ENCODE results near the gene SHC2.

SHC2 gene

DNA sequence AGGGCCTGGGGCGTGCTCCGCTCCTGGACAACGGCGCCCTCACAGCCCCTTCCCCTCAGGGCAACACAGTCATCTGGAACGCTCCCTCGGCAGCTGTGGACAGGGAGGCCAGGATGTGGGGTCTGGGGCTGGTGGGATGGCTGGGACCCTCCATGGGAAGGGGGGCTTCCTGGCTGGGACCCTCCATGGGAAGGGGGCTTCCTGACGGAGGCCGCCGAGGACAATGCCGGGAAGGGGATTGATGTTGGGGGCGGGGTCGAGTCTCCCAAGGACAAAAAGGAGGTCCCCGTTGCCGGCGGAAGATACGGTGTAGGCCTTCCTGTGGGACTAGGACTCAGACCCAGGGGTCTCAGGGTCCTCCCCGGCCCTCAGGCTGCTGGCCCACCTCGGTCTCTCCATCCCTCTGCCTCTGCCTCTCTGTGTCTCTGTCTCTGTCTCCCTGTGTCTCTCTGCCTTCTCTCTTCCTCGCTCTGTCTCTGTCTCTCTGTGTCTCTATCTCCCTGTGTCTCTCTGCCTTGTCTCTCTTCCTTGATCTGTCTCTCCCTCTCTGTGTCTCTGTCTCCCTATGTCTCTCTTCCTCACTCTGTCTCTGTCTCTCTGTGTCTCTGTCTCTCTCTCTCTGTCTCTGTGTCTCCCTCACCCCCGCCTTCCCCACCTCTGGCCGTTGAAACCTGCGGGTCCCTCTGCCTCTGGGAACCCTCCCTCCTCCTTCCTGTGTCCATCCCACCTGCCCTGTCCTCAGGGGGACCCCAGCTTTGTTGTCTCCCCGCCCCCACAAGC, 32.7 kb upstream of the SHC2 start:
- TF ChIP-seq, protein P1, sequence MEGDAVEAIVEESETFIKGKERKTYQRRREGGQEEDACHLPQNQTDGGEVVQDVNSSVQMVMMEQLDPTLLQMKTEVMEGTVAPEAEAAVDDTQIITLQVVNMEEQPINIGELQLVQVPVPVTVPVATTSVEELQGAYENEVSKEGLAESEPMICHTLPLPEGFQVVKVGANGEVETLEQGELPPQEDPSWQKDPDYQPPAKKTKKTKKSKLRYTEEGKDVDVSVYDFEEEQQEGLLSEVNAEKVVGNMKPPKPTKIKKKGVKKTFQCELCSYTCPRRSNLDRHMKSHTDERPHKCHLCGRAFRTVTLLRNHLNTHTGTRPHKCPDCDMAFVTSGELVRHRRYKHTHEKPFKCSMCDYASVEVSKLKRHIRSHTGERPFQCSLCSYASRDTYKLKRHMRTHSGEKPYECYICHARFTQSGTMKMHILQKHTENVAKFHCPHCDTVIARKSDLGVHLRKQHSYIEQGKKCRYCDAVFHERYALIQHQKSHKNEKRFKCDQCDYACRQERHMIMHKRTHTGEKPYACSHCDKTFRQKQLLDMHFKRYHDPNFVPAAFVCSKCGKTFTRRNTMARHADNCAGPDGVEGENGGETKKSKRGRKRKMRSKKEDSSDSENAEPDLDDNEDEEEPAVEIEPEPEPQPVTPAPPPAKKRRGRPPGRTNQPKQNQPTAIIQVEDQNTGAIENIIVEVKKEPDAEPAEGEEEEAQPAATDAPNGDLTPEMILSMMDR (IDR thresholded peaks at IDR 0.05; ENCODE audit: insufficient read depth, low read length, missing control alignments): no peak
- ChIA-PET POLR2A (no interaction called here), CTCF (interaction anchor here (3.7 to 7.1 kb wide), 2 partner anchors 12 to 17 kb away, joined by 24 to 88 read pairs; partner anchors contain the start of gene TPGS1)
- no peak for DNase-seq (ENCODE audit: low read depth, low spot score)
- no peak overlapping the region for H3K4me3 ChIP-seq (ENCODE audit: low read depth, low read length)

DNA sequence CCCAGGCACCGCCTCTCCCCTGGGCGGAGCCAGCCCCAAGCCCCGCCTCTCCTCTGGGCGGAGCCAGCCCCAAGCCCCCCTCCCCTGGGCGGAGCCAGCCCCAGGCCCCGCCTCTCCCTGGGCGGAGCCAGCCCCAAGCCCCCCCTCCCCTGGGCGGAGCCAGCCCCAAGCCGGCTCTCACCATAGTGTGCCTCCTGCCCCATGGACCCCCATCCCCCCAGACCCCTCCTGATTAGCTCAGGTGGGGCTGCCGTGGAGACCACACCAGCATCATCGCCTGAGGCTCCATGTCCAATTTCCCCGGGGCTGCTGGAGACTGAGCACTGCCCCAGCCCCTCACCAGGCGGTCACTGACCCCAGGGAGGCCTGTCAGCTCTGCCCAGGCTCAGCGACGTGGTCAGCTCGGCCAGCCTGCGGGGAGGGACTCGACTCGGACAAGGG, 31.3 kb upstream of the SHC2 start:
- no peak overlapping the region for H3K4me3 ChIP-seq (ENCODE audit: low read depth, low read length)
- ChIA-PET POLR2A (no interaction called here), CTCF (interaction anchor here (1.1 to 7.1 kb wide), 2 partner anchors 13 to 18 kb away, joined by 3 to 88 read pairs; partner anchors contain the start of gene TPGS1)
- TF ChIP-seq, protein P1 (IDR thresholded peaks at IDR 0.05; ENCODE audit: insufficient read depth, low read length, missing control alignments): no peak
- no peak for DNase-seq (ENCODE audit: low read depth, low spot score)

DNA sequence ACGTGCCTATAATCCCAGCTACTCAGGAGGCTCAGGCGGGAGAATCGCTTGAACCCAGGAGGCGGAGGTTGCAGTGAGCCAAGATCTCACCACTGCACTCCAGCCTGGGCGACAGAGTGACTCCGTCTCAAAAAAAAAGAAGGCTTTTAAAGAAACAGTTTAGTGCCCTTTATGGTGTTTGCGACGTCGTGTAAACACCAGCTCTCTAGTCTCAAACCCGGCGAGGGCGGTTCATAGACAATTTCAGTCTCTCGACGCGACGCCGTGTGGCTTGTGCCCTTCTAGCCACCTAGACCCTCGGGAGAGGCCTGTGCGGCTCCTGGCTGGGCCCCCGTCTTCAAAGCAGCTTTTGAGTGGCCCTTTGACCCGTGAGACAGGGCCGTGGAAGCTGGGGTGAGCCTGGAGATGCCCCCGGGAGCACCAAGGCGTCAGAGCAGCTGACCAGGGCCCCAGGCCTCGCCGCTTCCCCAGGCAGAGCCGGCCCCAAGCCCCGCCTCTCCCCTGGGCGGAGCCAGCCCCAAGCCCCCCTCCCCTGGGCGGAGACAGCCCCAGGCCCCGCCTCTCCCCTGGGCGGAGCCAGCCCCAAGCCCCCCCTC, 30.4 kb upstream of the SHC2 start:
- no peak for DNase-seq (ENCODE audit: low read depth, low spot score)
- ChIA-PET CTCF (interaction anchor here (1.4 to 7.1 kb wide), 2 partner anchors 14 to 19 kb away, joined by 7 to 88 read pairs; partner anchors contain the start of gene TPGS1), POLR2A (interaction anchor here (0.7 kb wide), 1 partner anchor 15 kb away, joined by 3 read pairs; no protein-coding TSS in a partner anchor)
- TF ChIP-seq, protein P1 (IDR thresholded peaks at IDR 0.05; ENCODE audit: insufficient read depth, low read length, missing control alignments): no peak
- H3K4me3 ChIP-seq (ENCODE audit: low read depth, low read length): no peak overlapping the region

DNA sequence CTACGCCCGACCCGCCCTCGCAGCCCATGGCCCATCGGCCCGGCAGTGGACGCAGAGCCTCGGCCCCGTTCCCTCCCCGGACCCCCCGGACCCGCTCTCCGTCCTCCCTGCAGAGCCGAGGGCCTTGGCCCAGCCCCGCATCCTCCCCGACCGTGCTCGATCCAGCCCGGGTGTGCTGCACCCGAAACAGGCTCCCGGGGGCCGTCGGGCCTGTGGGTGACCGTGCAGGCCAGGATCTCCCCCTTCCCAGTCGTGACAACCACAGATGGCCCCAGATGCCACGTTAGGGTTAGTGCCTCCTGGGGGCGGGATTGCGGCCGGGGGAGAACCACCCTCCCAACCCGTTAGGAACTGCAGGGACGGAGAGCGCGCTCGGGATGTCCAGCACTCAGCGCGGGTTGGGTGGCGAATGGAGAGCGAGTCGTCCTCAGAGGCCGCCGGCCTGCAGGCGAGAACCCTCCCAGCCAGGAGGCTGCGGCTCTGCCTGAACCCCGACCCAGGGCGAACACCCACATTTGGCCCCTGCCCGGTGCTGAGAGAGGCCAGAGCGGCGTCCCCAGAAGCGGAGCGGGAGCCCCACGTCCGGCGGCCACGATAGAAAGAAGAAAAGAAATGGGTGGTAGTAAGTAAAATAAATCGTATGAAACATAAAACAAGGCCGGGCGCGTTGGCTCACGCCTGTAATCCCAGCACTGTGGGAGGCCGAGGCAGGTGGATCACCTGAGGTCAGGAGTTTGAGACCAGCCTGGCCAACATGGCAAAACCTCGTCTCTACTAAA, 28.8 kb upstream of the SHC2 start:
- ChIA-PET POLR2A (interaction anchor here (0.6 to 1.6 kb wide), 4 partner anchors 11 to 80 kb away, joined by 3 to 12 read pairs (median 4); no protein-coding TSS in a partner anchor), CTCF (interaction anchor here (0.9 to 7.1 kb wide), 3 partner anchors 16 to 21 kb away, joined by 3 to 88 read pairs (median 7); partner anchors contain the start of gene TPGS1)

DNA sequence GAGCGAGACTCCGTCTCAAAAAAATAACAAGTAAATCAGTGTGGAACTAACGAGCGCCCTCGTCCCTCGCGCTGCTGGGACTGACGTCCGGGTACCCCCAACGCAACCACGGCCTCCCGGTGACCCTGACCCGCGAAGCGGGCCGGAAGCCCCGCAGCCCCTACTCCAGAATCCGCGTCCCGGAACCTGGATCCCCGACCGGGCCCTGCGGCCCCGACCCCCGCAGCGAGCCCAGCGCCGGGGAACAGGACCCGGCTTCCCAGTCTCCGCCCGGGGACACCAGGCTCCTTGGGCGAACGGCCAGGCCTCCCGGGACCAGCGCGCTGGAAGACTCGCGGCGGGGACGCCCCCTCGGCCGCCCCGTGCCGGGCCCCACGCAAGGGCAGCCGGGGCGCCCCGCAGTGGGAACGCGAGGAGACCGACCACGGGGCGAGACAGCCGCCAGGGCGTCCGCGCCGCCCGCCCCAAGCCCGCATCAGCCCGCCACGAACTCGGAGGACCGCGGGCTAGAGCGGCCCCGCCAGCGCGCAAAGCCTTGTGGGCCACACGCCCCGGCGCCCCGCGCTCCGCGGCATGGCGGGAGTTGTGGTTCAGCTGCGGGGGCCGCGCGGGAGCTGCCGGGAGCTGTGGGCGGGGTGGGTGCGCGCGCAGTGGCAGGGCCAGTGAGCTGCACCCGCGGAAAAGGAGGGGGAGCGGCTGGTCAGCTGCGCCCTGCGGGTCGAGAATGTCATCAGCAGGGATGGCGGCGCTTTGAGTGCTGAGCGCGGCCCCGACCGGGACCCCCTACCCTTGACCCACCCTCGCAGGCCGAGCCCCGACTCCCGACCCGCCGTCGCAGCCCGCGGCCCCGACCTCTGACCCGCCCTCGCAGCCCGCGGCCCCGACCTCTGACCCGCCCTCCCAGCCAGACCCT, 27.9 kb upstream of the SHC2 start:
- TF ChIP-seq, protein P1 (IDR thresholded peaks at IDR 0.05; ENCODE audit: insufficient read depth, low read length, missing control alignments): no peak
- DNase-seq (ENCODE audit: low read depth, low spot score): no peak
- H3K4me3 ChIP-seq (ENCODE audit: low read depth, low read length): peak overlapping the region; percentile 72
- POLR2A ChIA-PET: interaction anchor here (0.6 to 1.6 kb wide), 4 partner anchors 10 to 79 kb away, joined by 3 to 12 read pairs (median 4); no protein-coding TSS in a partner anchor
- CTCF ChIA-PET: interaction anchor here (0.9 to 3.4 kb wide), 4 partner anchors 10 to 22 kb away, joined by 3 to 15 read pairs (median 6); no protein-coding TSS in a partner anchor

More for the DNA sequence above, 28.8 kb upstream of the SHC2 start:
- peak overlapping the region; percentile 72 for H3K4me3 ChIP-seq (ENCODE audit: low read depth, low read length)
- TF ChIP-seq, protein P1 (IDR thresholded peaks at IDR 0.05; ENCODE audit: insufficient read depth, low read length, missing control alignments): peak; percentile 6
- DNase-seq (ENCODE audit: low read depth, low spot score): no peak
